ENCODE data around the gene HSPA12B.

HSPA12B gene

DNA sequence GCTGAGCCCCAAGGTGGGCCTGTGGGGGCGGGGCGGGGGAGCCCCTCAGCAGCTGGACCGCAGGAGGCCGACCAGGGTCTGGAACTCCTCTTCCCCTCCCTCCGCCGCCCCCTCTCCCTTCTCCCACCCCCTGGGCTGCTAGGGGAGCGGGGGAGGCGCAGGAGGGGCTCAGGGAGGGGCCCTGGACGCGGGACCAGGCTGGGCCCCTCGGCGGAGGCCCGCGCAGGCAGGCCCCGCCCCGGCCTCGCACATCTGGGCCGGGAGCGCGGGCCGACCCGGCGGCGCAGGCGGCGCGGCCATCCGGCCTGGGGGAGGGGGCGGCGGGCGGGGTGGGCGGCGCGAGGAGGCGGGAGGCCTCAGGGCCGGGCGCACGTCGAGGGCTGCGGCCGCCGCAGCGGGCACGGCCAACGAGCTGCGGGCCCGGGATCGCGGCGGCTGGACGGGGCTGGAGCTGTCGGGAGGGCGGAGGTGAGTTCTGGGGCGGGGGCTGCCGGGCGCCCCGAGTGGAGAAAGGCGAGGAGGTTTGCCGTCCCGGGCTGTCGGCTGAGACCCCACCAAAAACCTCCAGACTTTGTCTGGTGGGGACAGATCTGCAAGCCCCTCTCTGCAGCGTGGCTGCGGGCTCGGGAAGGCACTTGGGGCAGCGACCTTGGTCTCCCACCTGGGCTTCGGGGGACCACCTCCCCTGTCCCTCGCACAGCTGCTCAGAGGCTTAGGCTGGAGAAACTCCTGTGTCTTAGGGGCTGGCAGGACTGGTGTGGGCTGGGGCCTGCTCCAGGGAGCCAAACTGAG is at the start of gene HSPA12B:
TSS of gene HSPA12B (plus strand) at position 359 of the 792 bp plus-strand sequence. CDS start 5,990 bp downstream, outside the sequence.
- DNase-seq = no peak

DNA sequence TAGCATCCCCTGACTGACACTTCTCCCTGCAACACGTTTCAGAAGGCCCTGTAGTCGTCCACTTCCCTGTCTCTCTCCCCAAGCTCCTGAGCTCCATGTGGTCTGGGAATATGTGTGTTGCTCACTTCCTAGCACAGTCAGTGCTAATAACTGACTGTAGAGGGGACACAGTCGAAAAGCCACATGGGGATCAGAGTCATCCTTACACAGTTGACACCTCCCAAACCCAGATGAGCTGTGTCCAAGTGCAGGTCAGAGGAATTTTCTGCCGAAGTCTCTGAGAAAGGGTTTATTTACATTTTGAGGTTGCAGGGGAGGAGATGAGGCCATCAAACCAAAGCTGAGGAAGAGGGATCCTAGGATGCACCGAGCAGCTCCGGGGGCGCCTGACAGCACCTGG is 47.1 kb upstream of the HSPA12B start:
- no peak for DNase-seq

DNA sequence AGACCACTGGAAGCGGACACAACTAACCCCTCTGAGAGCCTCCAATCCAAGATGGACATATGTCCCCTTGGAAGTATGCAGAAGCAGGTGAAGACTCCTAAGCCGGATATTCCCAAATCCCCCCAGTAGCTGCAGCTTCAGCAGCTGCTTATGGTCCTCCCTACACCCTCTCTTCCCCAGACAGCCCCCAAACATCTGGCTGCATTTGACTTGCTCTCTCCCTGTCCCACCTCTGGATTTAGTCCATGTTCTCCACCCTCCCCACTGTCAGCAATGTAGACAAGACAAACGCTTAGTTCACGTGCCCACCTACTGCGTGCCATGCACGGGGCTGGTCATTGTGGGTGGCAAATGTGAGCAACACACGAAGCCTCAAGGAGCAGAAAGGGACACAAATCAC is 46.1 kb upstream of the HSPA12B start:
- DNase-seq = no peak

DNA sequence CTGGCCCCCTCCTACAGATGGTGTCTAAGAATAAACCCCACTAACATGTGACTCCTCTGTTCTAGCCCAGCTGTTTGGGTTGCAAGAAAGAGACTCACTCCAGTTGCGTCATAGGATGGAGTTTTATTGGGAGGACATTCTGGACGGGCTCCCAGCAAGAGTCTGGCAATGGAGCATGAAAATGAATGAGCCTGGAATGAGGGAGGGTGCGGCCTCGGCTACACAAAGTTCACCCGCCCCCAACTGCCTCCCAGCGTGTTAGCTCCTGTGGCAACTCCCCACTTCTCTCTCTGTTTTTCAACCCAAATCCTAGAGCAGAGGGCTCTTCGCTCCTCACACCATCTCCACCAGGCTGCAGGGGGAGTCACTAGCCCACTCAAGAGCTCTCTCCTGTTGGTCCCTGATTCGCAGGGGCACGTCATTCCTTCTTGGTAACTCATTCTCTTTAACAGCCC is 45.6 kb upstream of the HSPA12B start:
- no peak for DNase-seq

DNA sequence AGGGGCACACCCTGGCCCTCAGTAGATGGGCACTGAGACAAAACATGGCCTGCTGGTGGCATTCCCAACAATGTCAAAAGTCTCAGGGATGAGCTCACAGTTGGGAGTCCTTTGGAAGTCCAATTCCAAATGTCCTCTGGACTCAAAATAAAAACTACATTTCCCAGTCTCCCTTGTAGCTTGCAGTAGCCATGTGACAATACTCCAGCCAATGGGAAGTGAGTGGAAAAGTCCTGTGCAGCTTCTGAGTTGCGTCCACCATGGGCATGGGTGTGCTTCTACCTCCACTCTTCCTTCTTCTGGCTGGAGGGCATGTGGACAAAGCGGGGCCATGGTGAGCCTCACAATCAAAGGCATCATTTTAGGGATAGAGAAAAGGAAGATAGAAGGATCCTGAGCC is 44.8 kb upstream of the HSPA12B start:
- DNase-seq = no peak

GRCh38 chr20:3689978-3690377 is 42.5 kb upstream of the HSPA12B start:
- no peak for DNase-seq

DNA sequence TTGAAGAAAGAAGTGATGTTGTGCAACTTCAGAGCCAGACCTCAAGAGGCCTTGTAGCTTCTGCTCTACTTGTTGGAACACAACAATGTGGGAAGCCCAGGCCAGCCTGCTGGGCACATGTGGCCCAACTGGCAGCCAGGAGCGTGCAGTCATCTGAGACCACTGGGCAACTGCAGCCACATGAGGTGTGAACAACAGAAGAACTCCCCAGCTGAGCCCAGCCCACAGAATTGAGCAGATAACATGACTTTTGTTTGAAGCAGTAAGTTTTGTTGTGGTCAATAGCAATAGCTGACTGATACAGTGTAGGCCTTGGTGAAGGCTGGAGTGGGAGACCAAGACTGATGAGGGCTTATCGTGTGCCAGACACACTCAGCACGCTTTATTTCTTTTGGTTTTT is 42.1 kb upstream of the HSPA12B start:
- DNase-seq = no peak

GRCh38 chr20:3691306-3691705 is 41.2 kb upstream of the HSPA12B start:
- no peak for DNase-seq

DNA sequence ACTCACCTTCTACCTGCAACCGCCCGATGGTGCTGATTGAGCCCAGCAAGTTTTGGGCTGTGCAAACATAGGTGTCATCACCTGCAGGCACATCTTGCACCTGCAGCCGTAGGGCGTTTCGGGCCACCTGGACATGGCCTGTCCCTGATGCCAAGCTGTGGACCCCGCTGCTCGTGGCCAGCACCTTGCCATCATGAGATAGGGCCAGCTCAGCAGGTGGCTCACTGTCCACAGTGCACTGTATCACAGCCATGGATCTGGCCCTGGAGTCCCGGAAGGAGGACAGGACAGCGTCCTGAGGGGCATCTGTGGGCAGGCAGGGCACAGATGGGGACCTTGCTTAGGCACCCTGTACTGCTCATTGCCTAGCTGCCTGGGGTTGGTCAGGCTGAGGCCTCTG is 40.6 kb upstream of the HSPA12B start:
- no peak for DNase-seq

- DNase-seq = no peak
Observed at GRCh38 chr20:3692706-3693294, 39.7 kb upstream of the HSPA12B start.

- no peak for DNase-seq
Observed at GRCh38 chr20:3693376-3693775, 39.1 kb upstream of the HSPA12B start.

GRCh38 chr20:3694864-3695263 is 37.6 kb upstream of the HSPA12B start:
- DNase-seq = no peak

- DNase-seq = no peak
Observed at GRCh38 chr20:3696200-3696599, 36.3 kb upstream of the HSPA12B start.

- no peak for DNase-seq
Observed at GRCh38 chr20:3696745-3697587, 35.5 kb upstream of the HSPA12B start.

- DNase-seq = no peak
Observed at GRCh38 chr20:3697588-3698305, 34.7 kb upstream of the HSPA12B start.

DNA sequence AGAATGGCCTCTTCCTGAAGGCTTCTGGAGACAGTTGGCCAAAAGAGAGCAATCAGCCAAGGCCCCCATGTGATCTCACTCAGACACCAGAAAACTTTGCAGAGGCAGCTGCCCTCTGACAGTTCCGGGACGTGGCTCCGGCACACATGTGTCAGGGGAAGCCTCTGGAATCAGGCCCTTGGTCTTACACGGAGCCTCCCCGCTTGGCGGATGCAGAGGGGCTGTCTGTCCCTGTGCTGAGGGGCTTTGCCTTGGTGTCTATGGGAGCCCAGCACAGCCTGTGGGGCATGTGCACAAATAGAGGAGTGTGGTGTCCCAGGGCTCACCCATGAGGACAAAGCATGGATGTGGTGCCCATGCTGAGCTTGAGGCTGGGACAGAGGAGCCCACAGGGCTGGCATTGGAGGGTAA is 33.9 kb upstream of the HSPA12B start:
- no peak for DNase-seq

DNA sequence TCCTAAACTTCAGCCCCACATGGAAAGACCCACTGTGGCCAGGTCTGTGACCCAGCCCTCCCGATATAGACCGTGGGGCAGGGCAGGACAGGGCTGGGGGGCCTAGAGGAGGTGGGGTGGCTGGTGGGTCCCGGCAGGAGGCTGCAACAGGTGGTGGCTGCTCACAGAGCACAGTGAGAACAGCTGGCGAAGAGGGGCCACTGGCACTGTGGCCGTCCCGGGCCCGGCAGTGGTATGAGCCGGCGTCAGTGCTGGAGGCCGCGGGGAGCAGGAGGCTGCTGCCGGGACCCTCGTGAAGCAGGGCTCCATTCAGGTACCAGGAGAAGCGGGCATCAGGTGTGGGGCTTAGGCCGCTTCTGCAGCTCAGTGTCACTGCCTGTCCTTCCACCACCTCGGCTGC is 33.4 kb upstream of the HSPA12B start:
- no peak for DNase-seq

DNA sequence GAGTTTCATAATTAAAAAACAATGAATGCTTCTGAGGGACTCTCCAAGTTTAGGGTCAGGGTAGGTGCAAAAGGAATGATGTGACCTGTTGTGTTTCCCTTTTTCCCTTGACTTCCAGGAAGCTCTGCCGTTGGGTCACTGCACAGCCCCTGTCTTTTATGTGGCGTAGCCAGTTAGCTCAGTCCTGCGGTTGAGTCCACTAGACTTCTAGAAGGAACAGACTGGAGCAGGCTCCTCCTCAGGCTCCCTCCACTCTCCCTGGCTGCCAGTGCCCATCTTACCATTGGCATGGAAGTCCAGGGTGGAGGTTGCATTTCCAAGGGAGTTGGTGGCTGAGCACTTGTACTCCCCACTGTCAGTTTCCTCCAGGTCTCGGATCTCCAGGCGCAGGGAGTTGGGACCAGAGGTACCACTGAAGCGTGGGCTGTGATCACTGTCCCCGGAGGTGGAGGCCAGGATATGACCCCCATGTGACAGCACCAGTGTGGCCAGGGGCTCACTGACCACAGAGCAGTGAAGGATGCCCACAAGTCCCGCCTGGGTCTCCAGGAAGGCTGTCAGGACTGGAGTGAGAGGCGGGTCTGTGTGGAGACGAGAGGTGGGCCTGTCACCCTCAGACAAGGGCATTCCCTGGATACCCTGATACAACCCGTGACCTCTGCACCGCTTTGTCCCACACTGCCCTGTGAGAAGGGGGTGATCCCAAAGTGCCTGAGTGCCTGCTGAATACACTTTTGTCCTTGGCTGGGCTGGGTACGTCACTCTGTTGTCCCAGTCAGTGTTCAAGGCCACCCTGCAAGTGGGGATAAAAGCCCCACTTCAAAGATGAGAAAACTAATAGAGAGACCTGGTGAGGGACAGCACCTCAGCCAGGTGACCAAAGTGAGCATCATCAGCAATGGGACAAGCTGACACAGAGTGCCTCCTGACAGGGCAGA is 31.2 kb upstream of the HSPA12B start:
- no peak for DNase-seq

DNA sequence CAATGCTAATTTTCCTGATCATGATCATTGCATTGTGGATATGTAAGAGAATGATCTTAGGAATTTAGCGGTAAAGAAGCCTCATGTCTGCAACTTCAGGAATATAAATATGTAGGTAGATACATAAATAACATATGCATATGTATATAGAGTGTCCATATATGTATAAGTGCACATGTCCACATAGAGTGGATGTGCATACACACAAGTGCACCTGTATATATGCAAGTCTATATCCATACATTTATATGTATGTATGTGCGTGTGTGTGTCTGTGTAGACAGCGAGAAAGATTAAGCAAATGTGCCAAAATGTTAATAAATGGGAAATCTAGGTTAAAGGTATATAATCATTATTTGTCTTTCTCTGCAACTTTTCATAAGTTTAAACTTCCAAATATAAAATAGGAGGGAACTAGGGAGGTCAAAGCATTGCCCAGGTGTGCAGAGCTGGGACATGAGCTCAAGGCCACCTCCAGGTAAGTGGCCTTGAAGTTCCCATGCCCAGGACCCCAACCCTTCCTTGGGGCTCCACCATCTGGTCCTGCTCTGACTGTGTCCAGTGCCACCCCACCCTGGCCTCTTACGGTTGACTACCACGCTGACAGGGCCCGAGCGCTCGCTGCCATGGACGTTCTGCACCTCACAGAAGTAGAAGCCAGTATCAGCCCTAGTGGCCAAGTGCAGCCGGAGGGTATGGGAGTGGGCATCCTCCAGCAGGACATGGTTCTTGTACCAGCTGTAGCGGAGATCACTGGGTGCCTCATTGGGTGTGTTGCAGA is 29.7 kb upstream of the HSPA12B start:
- DNase-seq = no peak

DNA sequence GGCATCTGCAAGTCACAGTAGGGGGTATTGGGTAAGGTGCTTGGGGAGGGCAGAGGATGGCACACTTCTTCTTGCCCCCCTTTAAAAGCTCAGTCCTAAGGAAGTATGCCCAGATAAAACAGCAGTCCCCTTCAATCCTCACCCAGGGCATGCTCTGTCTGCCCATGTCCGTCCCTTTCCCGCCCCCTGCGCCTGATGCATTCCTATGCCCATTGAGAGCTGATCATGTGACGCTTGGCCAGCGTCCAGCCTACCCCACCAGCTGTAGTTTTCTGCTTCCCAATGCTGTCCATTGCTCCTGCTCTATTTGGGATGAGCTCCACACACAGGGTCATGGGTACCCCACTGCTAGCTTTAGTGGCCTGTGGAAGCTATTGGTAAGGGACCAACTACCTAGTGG is 28.4 kb upstream of the HSPA12B start:
- no peak for DNase-seq

GRCh38 chr20:3705491-3705969 is 27.0 kb upstream of the HSPA12B start:
- DNase-seq = no peak
